GM18502 (cell line): Measurements from ENCODE around the gene KRTAP12-1.
"Not testable (repeated sequence)": the region's sequence is repeated elsewhere in the genome, so short reads cannot be mapped to it uniquely, and the experiment has no call there.

Source experiments
- ATAC-seq: cut with Tn5 transposase; IDR thresholded peaks from one replicate; pipeline ENCODE4 v1.9.1; 2021; ENCODE audit warnings: mild to moderate bottlenecking; ENCODE audit not compliant: unreplicated experiment, poor library complexity

KRTAP12-1 gene

DNA sequence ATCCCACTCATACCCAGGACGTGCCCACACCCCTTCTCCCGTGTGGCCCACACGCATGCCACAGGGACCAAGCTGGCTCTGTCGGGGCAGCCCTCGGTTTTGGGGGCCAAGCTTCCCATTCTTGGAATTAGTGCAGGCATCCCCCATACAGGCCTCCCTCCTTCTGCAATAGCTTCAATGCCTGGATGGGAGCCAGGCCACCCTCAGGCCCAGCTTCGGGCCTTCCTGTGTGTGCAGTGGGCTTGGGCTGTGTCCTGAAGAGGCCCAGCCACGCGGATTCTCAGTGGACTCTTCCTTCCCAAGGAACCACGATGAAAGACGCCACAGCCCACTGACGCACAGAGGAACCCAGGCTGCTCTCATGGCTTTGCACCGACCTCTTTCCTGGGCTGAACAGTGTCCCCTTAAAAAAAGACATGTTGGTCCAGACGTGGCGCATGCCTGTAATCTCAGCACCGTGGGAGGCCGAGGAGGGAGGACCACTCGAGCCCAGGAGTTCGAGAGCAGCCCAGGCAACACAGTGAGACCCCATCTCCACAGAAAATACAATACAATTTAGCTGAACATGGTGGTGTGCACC lies 32.4 kb downstream of the KRTAP12-1 start:
- ATAC-seq = no peak

DNA sequence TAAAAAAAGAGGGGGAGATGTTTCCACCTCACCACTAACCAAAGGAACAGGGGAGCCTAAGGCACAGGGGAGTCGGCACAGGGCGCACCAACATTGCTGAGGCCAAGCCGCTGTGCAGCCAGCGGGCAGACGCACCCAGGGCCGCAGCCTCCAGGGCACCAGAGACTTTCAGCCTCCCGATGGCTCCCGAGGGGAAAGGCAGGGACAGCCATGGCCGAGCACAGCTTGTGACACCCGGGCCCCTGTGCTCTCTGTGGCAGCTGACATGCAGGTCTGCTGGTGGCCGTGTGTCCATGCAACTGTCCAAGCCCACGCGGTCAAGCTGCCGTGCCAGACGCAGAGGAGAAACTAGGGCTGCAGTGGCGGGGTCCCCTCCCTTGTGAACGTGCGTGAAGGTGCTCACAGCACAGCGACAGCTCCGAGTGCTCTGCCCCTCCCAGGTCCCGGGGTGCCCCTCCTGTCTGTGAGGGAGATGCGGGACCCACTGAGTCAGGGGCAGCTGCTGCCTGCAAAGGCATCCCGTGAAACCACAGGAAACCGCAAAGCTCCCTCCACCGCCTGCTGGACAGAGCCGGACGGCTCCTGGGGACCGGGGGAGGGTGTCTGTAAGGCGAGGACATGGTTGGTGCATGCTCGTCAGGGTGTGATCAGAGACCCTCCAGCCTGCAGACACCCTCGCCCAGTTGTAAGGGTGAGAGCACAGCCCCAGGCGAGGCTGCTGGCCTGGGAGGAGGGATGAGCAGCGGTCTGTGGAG lies 33.2 kb downstream of the KRTAP12-1 start:
- ATAC-seq = no peak

DNA sequence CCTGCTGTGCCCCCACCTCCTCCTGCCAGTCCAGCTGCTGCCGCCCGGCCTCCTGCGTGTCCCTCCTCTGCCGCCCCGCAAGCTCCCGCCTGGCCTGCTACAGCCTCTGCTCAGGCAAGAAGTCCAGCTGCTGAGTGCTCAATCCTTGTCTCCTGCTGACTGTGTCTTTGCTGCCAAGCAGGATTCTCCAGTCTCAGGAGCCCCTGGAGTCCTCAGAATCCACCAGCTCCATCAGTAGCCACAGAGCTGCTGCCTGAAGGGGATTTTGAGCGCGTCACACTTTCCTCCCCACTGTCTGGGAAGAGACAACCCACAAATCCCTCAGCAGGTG lies 34.8 kb downstream of the KRTAP12-1 start:
- ATAC-seq = no peak

DNA sequence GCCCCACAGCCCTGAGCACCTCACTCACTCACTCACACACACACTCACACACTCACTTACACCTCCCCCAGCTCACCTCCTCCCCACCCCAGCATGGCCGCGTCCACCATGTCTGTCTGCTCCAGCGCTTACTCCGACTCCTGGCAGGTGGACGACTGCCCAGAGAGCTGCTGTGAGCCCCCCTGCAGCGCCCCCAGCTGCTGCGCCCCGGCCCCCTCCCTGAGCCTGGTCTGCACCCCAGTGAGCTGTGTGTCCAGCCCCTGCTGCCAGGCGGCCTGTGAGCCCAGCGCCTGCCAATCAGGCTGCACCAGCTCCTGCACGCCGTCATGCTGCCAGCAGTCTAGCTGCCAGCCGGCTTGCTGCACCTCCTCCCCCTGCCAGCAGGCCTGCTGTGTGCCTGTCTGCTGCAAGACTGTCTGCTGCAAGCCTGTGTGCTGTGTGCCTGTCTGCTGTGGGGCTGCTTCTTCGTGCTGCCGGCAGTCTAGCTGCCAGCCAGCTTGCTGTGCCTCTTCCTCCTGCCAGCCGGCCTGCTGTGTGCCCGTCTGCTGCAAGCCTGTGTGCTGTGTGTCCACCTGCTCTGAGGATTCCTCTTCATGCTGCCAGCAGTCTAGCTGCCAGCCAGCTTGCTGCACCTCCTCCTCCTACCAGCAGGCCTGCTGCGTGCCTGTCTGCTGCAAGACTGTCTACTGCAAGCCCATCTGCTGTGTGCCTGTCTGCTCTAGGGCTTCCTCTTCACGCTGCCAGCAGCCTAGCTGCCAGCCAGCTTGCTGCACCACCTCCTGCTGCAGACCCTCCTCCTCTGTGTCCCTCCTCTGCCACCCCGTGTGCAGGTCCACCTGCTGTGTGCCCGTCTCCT lies 35.4 kb downstream of the KRTAP12-1 start, which contains the start of gene KRTAP10-11:
KRTAP10-11 (plus strand) TSS at position 49 of the 856 bp plus-strand sequence; CDS start at position 94, 45 bp downstream.
- not testable (repeated sequence) for ATAC-seq

DNA sequence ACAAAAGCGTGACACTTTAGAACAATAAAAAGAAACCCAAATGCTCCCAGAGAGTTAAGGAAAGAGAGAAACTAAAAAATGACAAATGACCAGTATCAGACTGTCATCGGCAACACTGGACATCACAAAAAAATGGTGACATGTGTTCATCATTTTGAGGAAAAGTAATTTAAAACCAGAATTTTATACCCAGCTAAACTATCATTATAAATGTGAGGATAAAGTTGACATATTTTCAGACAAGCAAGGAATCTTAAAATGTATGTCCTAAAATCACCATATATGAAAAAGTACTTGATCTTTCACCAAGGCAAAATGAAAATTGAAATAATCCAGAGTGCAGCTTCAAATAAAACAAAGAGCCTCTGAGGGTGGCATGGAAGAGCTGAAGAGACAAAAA lies 37.1 kb downstream of the KRTAP12-1 start:
- no peak for ATAC-seq

DNA sequence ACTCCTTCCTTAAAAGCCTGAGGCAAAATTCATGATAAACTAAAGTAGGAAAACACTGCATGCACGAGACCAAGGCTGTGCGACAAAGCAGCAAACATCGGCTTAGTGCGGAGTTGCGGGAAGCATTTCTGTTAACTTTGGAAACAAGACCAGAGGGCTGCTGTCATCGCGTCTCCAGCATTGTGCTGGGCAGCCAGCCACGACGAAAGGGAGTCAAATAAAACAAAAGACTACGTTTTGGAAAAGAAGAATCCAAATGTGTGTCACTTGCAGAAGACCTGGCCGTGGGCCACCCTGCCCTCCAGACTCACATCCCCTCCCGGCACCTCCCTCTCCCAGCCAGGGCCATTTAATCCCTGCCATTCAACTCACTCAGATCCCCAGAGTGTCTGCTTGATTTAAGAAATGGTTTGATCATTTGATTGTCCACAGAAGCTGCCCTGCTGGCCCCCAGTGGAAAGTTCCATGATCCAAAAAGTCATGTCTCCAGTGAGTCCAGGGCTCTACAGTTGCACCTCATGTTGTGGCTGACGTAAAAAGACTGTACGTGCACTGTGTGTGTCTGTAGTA lies 38.1 kb downstream of the KRTAP12-1 start:
- ATAC-seq = no peak

DNA sequence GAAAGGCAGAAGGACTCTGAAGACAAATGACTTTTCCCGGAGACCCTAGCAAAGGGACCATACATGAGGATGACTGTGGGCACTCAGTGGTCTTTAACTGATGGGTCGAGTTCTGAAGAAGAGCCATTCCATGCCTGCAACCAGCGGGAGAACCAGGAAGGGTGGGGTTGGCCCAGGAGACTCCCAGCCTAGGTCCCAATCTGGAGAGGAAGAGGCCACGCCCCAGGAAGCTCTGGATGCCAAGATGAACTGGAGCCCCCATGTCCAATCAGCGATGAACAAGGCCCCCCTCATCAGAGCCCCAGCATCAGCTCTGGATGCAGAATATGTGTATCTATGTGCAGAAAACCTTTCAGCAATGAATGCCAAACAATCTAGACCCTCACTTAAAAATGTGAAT lies 41.2 kb downstream of the KRTAP12-1 start:
- no peak for ATAC-seq

DNA sequence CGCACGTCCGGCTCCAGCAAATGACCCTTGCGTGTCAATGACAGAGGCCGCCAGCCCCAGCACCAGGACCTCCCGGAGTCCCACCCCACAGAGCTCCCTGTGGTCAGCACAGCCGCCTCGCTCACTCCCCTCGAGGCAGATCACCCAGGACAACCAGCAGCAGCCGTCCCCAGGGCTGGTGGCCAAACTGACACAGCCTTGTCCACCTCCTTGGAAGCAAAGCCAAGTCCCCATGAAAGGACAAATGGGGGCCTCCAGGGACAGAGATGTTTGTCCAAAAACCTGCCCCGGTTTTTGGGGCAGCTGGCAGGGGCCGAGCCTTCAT lies 42.7 kb downstream of the KRTAP12-1 start:
- no peak for ATAC-seq

DNA sequence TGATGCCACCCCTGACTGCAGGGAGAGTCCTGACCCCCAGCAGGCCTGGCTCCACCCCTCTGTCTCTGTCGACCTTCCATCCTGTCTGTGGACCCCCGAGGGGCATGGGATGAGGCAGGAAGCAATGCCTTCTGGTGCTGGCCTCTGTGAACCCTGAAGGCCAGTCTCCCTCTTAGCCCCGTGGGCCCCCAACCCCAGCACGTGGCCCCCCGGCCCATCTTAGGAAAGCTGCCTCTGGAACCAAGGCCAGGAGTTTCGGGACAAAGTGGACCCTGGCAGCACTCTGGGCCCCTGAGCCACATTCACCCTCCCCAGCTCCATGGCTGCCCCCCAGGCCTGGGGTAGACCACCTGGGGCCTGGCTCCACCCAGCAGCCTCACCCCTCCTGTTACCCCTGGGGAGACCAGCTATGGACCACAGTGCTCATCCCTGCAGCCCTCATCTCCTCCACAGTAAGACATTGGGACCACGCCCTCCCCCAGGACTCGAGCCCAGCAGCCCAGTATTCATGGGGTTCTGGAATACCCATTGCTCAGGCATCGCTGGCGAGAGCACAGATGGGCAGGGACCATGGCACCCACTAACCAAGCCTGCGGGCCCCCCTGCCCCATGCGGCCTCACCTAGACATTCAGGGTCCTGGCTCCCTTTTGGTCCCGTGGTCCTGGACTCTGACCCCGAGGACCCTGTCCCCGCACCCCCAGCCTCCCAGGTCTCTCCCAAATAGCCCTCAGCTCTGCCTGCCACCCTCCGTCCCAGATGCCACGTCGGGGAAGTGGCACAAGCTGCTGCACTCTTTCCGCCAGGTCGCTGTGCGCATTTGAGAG lies 43.2 kb downstream of the KRTAP12-1 start:
- ATAC-seq = not testable (repeated sequence)

DNA sequence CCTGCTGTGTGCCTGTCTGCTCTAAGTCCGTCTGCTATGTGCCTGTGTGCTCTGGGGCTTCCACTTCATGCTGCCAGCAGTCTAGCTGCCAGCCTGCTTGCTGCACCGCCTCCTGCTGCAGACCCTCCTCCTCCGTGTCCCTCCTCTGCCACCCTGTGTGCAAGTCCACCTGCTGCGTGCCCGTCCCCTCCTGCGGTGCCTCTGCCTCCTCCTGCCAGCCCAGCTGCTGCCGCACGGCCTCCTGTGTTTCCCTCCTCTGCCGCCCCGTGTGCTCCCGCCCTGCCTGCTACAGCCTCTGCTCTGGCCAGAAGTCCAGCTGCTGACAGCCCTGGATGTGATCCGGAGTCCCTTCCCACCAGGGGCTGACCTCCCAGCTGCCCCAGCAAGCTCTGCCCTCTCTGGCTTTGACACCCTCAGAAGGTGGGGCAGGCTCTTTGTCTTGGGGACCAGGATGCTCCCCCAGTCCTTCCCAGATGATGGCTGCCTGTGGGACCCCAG lies 44.1 kb downstream of the KRTAP12-1 start:
- ATAC-seq = not testable (repeated sequence)

DNA sequence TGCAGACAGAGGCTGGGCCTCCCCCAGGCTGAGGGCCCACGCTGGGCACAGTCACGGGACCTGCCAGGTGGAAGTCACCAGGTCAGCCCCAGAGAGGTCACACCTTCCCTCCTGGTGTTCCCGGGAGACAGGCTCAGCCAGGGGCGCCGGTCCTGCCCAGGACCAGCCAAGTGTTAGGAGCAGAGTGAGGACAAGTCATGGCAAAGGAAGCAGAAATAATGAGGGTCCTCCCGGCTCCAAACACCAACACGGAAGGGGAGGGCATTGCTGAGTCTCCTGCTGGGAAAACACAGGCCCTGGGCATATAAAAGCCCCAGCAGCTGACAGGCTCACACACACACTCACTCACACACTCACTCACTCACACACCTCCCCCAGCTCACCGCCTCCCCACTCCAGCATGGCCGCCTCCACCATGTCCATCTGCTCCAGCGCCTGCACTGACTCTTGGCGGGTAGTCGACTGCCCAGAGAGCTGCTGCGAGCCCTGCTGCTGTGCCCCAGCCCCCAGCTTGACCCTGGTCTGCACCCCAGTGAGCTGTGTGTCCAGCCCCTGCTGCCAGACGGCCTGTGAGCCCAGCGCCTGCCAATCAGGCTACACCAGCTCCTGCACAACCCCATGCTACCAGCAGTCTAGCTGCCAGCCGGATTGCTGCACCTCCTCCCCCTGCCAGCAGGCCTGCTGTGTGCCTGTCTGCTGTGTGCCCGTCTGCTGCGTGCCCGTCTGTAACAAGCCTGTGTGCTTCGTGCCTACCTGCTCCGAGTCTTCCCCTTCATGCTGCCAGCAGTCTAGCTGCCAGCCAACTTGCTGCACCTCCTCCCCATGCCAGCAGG lies 44.7 kb downstream of the KRTAP12-1 start, which contains the start of gene KRTAP10-10:
KRTAP10-10 (plus strand) TSS at position 339 of the 833 bp plus-strand sequence; CDS start at position 401, 62 bp downstream.
- no peak for ATAC-seq

DNA sequence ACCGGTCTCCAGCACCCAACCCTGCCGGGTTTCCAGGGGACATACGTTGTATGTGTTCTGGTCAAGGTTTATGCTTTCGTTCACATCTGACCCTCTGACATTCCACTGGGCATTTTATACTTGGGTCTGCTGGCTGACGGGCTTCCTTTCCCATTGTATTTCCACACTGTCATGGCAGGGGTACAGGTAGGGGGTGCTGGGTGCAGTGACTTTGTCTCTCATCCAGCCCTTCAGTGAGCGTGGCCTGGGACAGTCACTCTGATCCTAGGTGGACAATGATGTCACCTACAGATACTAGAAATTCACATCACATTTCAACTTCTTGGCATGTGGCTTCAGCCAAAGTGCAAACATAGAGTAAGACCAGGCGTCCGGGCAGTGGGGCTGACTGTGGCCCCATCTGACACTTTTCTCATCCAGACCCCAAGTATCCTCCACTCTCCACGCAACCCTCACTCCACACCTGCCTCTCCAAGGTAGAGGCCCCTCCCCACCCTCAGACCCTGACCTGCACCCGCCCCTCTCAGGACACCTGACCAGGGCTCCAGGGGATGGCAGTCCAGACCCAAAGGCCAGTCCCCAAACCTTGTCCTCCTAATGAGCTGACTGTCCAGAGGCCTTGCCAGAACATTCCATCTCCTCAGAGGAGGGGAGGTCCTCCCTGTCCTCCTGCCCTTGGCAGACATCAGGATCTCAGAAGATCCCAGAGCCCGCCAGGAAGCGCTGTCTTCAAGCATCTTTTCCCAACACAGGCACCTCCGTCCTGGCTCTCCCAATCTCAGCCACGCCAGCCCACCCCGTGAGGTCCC lies 45.5 kb downstream of the KRTAP12-1 start:
- no peak for ATAC-seq

DNA sequence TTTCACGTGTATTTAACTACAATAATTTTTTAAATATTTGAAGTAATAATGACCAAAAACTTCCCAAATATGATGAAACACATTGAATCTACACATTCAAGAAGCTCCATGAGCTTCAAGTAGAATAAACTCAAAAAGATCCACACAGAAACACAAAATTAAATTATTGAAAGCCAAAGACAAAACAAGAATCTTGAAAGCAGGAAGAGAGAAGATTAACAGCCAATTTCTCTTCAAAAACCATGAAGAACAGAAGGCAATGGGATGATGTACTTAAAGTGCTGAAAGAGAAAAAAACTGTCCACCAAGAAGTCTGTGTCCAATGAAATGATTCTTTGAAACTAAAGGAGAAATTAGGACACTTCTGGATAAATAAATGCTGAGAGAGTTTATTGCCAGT lies 49.9 kb downstream of the KRTAP12-1 start:
- ATAC-seq = no peak
